ENCODE measurements around the gene DVL1.
"Not testable (repeated sequence)": the region's sequence is repeated elsewhere in the genome, so short reads cannot be mapped to it uniquely, and the experiment has no call there.

DVL1 gene

GRCh38 chr1:1349256-1350012 lies at the start of gene DVL1:
Gene DVL1, minus strand, starts transcription at chr1:1349418. Its CDS starts 353 bp downstream, at chr1:1349065.
- FAIRE-seq, result no peak

GRCh38 chr1:1398677-1399186 lies 49.5 kb upstream of the DVL1 start:
- FAIRE-seq, result no peak

- no peak for FAIRE-seq
These were observed 48.8 kb upstream of the DVL1 start for GRCh38 chr1:1397839-1398523.

- FAIRE-seq, result no peak
These were observed 45.9 kb upstream of the DVL1 start for GRCh38 chr1:1395166-1395565.

GRCh38 chr1:1394116-1394515 lies 44.9 kb upstream of the DVL1 start:
- no peak for FAIRE-seq

- FAIRE-seq, result no peak
These were observed 44.2 kb upstream of the DVL1 start for GRCh38 chr1:1393428-1393827.

GRCh38 chr1:1393014-1393413 lies 43.8 kb upstream of the DVL1 start:
- FAIRE-seq, result no peak

GRCh38 chr1:1391225-1391624 lies 42.0 kb upstream of the DVL1 start:
- FAIRE-seq, result no peak

- FAIRE-seq, result no peak
These were observed 41.5 kb upstream of the DVL1 start for GRCh38 chr1:1390675-1391074.

- no peak for FAIRE-seq
These were observed 38.9 kb upstream of the DVL1 start for GRCh38 chr1:1388078-1388472.

- no peak for FAIRE-seq
These were observed 38.2 kb upstream of the DVL1 start for GRCh38 chr1:1387098-1388077.

- no peak for FAIRE-seq
These were observed 36.7 kb upstream of the DVL1 start for GRCh38 chr1:1385931-1386330.

GRCh38 chr1:1385339-1385738 lies 36.1 kb upstream of the DVL1 start:
- FAIRE-seq, result not testable (repeated sequence)

GRCh38 chr1:1381294-1381693 lies 32.1 kb upstream of the DVL1 start:
- no peak for FAIRE-seq

- no peak for FAIRE-seq
These were observed 31.6 kb upstream of the DVL1 start for GRCh38 chr1:1380860-1381259.

GRCh38 chr1:1377540-1378205 lies 28.5 kb upstream of the DVL1 start:
- no peak for FAIRE-seq

GRCh38 chr1:1376551-1377226 lies 27.5 kb upstream of the DVL1 start:
- FAIRE-seq, result no peak

GRCh38 chr1:1374929-1375662 lies 25.9 kb upstream of the DVL1 start, which contains the start of gene AURKAIP1:
Gene AURKAIP1, minus strand, starts transcription at chr1:1375207. Its CDS starts 451 bp downstream, at chr1:1374756.
- peak; percentile 98 for FAIRE-seq

- no peak for FAIRE-seq
These were observed 25.3 kb upstream of the DVL1 start for GRCh38 chr1:1374589-1374928.

- FAIRE-seq, result no peak
These were observed 24.8 kb upstream of the DVL1 start for GRCh38 chr1:1373815-1374588.
